Measurements from ENCODE around the gene INPP5A.

INPP5A gene

DNA sequence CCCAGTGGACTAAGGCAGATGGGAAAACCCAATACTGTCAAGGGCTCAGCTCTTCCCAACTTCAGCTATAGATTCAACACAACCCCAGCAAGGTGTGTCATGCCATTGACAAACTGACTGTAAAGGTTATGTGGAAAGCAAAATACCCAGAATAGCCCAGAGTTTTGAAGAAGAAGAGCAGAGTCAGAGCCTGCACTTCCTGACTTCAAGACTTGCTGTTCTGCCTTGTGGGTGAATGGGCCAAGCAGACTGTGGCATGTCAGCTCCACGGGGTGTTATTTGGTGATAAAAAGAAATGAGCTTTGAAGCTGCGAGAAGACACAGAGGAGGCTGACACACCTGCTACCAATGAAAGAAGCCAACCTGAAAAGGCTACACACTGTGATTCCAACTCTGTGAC, 158.6 kb downstream of the INPP5A start:
- no peak overlapping the region for H3K9ac ChIP-seq (ENCODE audit: low read length)
- TF ChIP-seq CTCF (IDR thresholded peaks at IDR 0.05; ENCODE audit: low read length) (no peak), EZH2 (optimal IDR thresholded peaks at IDR 0.05; ENCODE audit: low read depth, low read length) (no peak), EZH2phosphoT487 (IDR thresholded peaks at IDR 0.05; ENCODE audit: low read length) (no peak)
- H3K27ac ChIP-seq (ENCODE audit: low read length), result no peak overlapping the region
- no peak overlapping the region for H2AFZ ChIP-seq (ENCODE audit: low read length)
- H3K4me1 ChIP-seq (ENCODE audit: low read length), result no peaks in the 10 kb centered on the region
- H3K4me3 ChIP-seq (ENCODE audit: low read length), result no peak overlapping the region
- H3K4me2 ChIP-seq (ENCODE audit: low read depth, low read length), result no peak overlapping the region
- H3K27me3 ChIP-seq (replicated peaks; ENCODE audit: insufficient read depth, low read length), result no peaks in the 10 kb centered on the region; the same call in 1 of the 2 replicates
- H3K79me2 ChIP-seq (ENCODE audit: low read length), result no peaks in the 10 kb centered on the region
- no peaks in the 10 kb centered on the region for H4K20me1 ChIP-seq (ENCODE audit: insufficient read depth, low read length)
- H3K9me3 ChIP-seq (replicated peaks; ENCODE audit: insufficient read depth, low read length), result no peaks in the 10 kb centered on the region
- no peak for DNase-seq
- no peaks in the 10 kb centered on the region for H3K36me3 ChIP-seq (replicated peaks; ENCODE audit: insufficient read depth, low read length)
- no peaks in the 10 kb centered on the region for H3K9me2 ChIP-seq (replicated peaks; ENCODE audit: insufficient read depth, low read length)
- no peaks in the 10 kb centered on the region for H3F3A ChIP-seq (ENCODE audit: insufficient read depth, low read length)

- TF ChIP-seq EZH2 (optimal IDR thresholded peaks at IDR 0.05; ENCODE audit: low read depth, low read length) (no peak), EZH2phosphoT487 (IDR thresholded peaks at IDR 0.05; ENCODE audit: low read length) (no peak), CTCF (IDR thresholded peaks at IDR 0.05; ENCODE audit: low read length) (no peak)
- Histone ChIP-seq H3K9me2 (replicated peaks; ENCODE audit: insufficient read depth, low read length) (no peaks in the 10 kb centered on the region), H3K4me3 (ENCODE audit: low read length) (no peak overlapping the region), H3K36me3 (replicated peaks; ENCODE audit: insufficient read depth, low read length) (no peaks in the 10 kb centered on the region), H3K27me3 (replicated peaks; ENCODE audit: insufficient read depth, low read length) (no peaks in the 10 kb centered on the region; the same call in 1 of the 2 replicates), H3K79me2 (ENCODE audit: low read length) (no peaks in the 10 kb centered on the region), H3K27ac (ENCODE audit: low read length) (no peak overlapping the region), H3F3A (ENCODE audit: insufficient read depth, low read length) (no peaks in the 10 kb centered on the region), H4K20me1 (ENCODE audit: insufficient read depth, low read length) (no peaks in the 10 kb centered on the region), H2AFZ (ENCODE audit: low read length) (no peak overlapping the region), H3K4me1 (ENCODE audit: low read length) (no peaks in the 10 kb centered on the region), H3K4me2 (ENCODE audit: low read depth, low read length) (no peak overlapping the region), H3K9ac (ENCODE audit: low read length) (no peak overlapping the region), H3K9me3 (replicated peaks; ENCODE audit: insufficient read depth, low read length) (no peaks in the 10 kb centered on the region)
- DNase-seq, result no peak
These were observed 159.4 kb downstream of the INPP5A start for GRCh38 chr10:132696728-132697577.

DNA sequence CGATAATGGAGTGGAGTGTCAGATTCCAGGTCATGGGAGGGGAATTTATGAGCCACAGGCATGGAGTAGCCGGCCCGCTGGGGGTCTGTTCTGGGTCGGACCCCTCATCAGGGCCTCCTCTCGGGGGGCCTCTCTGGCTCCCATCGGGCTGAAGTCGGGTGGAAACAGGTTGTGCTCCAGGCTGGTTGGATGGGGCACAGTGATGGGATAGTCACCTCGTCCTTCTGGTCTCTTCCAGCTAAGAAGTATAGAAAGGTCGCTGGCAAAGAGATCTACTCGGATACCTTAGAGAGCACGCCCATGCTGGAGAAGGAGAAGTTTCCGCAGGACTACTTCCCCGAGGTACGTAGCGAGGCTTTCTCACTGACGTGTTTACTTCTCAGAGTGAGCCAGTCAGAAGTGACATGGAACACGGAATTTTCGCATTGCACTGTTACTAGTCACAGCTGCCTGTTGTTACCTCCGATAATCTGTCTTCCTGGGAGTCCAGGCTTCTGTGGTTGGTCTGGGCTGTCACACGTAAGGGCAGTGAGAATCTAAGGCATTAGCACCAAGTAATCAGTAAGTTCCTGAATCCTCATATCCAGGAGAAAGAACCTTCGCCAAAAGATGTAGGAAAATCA, 160.1 kb downstream of the INPP5A start:
- no peaks in the 10 kb centered on the region for H3K9me2 ChIP-seq (replicated peaks; ENCODE audit: insufficient read depth, low read length)
- no peak overlapping the region for H3K4me3 ChIP-seq (ENCODE audit: low read length)
- no peaks in the 10 kb centered on the region; the same call in 1 of the 2 replicates for H3K27me3 ChIP-seq (replicated peaks; ENCODE audit: insufficient read depth, low read length)
- no peak overlapping the region for H3K4me2 ChIP-seq (ENCODE audit: low read depth, low read length)
- H3K4me1 ChIP-seq (ENCODE audit: low read length), result no peaks in the 10 kb centered on the region
- no peaks in the 10 kb centered on the region for H3F3A ChIP-seq (ENCODE audit: insufficient read depth, low read length)
- H3K9ac ChIP-seq (ENCODE audit: low read length), result no peak overlapping the region
- no peak overlapping the region for H2AFZ ChIP-seq (ENCODE audit: low read length)
- no peak overlapping the region for H3K27ac ChIP-seq (ENCODE audit: low read length)
- DNase-seq, result no peak
- H3K9me3 ChIP-seq (replicated peaks; ENCODE audit: insufficient read depth, low read length), result no peaks in the 10 kb centered on the region
- H3K79me2 ChIP-seq (ENCODE audit: low read length), result no peaks in the 10 kb centered on the region
- H4K20me1 ChIP-seq (ENCODE audit: insufficient read depth, low read length), result no peaks in the 10 kb centered on the region
- no peaks in the 10 kb centered on the region for H3K36me3 ChIP-seq (replicated peaks; ENCODE audit: insufficient read depth, low read length)
- TF ChIP-seq EZH2 (optimal IDR thresholded peaks at IDR 0.05; ENCODE audit: low read depth, low read length) (no peak), EZH2phosphoT487 (IDR thresholded peaks at IDR 0.05; ENCODE audit: low read length) (no peak)
